DMS114 treated with DMSO at 0.1 percent for 48 hours (cell line): ENCODE measurements around the gene MS4A18.
"Not testable (repeated sequence)": the region's sequence is repeated elsewhere in the genome, so short reads cannot be mapped to it uniquely, and the experiment has no call there.

Source experiments
- DNase-seq: peaks from one replicate; lab custom pipeline; 2025; ENCODE audit not compliant: unreplicated experiment; lab: John Stamatoyannopoulos, UW

Gene MS4A18

DNA sequence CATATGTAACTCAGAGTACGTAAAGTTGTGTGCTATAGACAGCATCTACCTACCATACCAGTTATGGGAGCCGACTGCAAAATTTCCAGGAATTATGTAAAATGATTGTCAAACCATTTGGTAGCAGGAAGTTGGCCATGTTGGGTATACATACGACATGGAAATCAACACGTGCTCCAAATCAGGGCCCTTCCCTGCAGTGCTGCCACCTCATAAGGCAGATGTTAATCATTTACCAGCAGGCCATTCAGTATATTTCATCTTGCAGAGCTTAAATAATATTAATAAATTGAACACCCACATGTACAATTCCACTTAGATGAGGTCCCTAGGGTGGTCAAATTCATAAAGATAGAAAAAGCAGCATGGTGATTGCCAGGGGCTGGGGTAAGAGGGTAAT is 9.8 kb downstream of the MS4A18 start:
- DNase-seq, result no peak

DNA sequence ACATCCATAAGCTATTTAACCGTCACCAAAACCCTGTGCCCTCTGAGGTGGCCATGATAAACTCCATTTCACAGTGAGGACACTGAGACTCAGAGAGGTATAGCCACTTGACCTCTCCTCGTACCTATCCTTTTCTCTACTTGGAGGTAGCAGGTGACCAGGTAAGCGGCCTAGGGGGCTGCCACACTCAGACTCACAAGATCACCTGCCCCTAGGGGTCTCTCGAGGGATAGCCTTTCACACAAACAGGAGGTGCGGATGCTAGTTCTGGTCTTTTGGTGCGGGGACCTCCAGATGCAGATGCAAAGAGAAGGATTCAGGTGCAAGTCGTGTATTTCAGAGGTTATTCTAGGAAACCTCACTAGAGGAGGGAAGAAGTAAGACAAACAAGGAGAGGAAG is 14.6 kb downstream of the MS4A18 start:
- DNase-seq, result no peak

DNA sequence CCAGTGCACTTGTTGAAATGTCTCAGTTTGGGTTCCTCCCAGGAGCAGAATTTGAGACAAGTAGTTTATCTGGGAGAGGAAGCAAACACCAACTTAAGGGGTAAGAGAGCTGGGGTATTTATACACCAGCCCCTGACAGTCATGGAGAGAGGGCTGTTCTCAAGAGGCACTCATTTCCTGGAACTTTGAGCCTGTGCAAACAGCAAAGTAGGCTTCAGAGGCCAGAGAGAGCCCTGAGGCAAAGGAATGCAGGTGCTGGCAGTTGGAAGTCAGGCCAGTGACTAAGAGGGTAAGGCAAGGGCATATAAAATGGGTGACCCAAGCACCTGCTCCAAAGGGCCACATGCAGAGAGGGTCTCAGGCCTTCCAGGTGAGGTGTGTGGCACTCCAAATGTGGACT is 16.1 kb downstream of the MS4A18 start:
- no peak for DNase-seq

DNA sequence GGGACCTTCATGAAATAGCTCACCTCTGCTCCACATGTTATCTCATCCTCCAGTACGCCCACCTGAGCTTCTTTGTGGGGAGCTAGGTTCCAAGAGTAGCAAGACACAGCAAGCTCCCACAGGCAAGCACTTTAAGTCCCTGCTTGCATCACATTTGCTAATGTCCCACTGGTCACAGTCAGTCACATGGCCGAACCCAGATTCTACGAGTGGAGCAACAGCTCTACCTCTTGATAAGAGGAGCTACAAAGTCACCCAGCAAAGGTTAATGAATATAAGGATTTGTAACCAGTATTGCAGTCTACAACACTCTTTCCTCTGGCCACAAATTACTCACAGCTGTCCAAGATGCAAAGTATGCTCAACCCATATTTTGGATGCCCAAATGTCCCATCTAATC is 16.9 kb downstream of the MS4A18 start:
- no peak for DNase-seq

DNA sequence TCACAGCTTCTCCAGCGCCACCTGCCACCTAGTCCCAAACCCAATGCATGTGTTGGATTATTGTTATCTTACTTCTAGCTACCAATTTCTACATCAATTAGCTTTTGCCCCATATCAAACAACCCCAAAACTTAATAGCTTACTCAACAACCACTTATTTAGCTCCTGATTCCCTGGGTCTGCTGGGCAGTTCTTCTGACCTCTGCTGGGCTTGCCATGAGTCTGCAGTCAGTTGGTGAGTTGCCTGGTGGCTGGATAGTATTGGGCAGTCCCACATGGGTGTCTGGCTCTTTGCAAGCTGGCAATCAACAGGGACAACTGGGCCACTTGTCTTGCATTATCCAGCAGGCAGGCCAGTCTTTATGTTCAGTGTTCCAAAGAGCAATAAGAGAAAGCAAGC is 18.5 kb downstream of the MS4A18 start:
- DNase-seq, result no peak

DNA sequence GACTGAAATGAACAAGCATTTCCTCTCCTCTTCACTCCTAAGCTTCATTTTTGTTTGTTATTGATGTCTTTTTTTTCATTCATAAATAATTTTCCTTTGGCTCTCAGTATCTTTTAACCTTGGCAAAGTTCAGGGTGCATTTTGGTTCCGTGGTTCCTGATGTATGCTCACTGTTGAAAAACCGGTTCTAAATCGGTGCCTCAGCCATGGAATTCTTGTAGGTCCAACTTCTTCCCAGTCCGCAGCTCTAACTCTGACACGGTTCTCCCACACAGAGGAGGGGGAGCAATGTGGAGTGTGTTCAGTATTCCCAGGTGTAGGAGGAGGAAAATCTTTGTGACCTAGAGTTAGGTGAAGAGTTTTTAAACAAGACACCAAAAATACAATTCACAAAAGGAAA is 19.6 kb downstream of the MS4A18 start:
- no peak for DNase-seq

DNA sequence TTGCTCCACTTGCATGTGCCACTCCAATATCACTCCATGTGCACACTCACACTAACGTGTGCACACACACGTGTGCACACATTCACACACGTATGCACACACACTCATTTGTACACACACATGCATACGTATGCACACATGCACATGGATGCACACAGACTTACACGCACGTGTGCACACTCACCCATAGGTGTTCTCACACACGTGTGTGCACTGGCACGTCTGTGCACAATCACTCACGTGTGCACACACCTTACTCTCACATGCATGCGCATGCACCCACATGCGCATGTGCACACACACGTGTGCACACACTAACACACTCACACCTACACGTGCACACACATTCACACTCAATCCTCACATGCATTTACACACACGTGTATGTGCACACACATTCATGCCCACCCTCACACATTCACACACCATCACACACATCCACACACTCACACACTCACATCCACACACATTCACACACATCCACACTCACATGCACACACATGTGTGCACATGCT is 22.9 kb downstream of the MS4A18 start:
- no peak for DNase-seq

DNA sequence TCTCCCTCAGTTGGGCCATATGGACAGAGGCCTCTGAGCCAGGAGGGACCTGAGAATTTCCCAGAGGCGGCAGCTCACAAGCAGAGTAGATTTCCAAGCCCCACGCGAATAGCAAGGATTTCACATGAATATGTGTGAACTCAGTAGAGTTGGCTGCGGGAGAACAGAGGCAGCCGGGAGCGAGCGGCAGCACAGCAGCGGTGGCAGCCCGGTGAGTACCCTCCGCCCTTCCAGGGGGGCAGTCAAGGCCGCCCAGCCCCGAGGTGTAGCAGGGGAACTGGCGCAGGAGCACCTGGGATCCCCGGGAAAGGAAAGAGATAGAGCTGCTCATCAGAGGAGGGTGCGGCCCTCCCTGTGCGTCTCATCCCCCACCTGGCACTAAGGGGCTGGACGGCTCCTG is 23.7 kb downstream of the MS4A18 start:
- DNase-seq, result no peak

DNA sequence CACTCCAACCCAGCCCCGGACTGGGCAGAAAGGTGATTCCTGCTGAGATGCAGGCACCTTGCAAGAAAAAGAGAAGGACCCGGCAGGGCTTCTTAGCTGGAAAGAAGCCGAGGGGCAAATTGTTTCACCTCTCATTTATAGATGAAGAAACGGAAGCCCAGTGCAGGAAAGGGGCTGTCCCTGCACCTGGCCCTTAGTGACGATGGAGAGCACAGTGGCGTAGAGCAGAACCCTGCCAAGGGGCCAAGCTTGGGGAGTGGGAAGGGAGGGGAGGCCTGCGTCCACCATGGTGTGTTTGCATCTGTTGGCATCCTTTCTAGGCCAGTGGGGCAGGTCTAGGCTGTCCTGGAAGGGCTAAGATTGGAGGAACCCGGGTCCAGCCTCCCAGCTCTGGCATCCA is 24.3 kb downstream of the MS4A18 start:
- no peak for DNase-seq

DNA sequence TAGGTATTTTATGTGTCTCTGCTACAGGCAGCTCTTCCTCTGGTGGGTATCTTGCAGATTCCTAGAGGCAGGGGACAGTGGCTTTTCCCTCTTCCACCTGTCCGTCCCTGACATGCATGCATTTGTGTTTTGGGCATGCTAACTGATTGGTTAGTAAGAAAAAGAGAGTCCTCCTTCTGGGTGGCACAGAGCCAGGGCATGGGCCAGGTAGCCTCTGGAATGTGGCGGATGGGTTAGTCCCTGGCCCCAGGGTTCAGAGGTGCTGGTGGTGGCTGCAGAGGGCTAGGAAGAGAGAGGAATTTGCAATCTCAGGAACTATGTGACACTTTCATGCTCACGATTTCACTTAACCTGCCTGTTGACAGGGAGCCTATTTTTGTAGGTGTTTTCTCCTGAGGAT is 26.4 kb downstream of the MS4A18 start:
- no peak for DNase-seq

DNA sequence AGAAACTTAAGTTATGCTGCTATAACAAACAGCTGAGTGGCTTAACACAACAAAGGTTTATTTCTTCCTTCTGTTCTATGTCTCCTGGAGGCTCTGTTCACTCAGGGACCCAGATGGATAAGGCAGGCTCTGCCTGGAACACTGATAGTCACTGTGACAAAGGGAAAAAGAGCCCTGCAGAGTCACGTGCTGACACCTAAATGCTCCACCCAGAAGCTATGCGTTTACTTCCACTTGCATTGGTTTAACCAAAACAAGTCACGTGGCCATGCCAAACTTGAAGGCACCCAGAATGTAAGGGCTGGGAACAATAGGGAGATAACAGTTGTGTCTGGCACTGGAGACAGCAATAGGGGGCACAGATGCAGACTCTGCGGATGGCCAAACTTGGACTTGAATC is 28.8 kb downstream of the MS4A18 start:
- DNase-seq, result no peak

DNA sequence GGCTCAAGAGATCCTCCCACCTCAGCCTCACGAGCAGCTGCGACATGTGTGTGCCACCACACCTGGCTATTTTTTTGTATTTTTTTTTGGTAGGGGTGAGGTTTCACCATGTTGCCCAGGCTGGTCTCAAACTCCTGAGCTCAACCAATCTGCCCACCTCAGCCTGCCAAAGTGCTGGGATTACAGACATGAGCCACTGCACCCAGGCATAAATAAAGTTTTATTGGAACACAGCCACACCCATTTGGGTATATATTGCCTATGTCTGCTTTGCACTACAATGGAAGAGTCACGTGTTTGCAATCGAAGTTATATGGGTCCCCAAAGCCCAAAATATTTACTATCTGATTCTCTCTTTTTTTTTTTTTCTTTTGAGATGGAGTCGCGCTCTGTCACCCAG is 30.4 kb downstream of the MS4A18 start:
- DNase-seq, result no peak

DNA sequence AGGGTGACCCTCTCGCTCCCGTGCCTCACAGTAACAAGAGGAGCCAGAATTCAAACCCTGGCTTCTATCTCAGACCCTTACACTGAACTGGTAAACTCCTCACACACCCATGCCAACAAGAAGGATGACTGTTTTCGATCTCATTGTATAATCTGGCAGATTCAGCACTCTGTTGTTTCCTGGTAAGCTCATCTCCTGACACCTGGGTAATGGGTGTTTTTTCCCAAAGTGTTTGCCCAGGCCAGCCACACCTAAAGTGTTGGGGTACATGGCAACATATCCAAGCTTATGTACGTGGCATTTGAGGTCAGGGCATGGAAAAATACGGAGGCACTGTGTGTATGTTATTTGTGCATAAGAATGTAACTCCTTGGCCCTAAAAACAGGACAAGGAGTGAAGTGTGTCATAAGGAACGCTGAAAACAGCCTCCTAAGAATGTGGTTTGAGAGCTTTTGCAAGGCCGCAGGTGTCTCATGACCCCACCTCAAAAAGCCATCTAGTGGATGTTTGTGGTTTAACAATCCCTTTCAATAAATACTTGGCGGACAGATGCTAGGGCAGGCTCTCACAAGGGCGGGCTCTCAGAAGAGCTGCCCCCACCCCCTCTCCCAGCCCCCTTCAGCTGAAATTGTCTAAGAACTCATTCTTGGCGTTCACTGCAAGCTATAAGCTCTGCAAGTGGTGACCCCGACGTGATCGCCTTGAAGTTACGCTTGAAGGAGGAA is 31.9 kb downstream of the MS4A18 start, which contains the start of gene MS4A15:
TSS of gene MS4A15 (plus strand) at position 561 of the 726 bp plus-strand sequence. CDS start 6,867 bp downstream, outside the sequence.
- peak; percentile 18 for DNase-seq

DNA sequence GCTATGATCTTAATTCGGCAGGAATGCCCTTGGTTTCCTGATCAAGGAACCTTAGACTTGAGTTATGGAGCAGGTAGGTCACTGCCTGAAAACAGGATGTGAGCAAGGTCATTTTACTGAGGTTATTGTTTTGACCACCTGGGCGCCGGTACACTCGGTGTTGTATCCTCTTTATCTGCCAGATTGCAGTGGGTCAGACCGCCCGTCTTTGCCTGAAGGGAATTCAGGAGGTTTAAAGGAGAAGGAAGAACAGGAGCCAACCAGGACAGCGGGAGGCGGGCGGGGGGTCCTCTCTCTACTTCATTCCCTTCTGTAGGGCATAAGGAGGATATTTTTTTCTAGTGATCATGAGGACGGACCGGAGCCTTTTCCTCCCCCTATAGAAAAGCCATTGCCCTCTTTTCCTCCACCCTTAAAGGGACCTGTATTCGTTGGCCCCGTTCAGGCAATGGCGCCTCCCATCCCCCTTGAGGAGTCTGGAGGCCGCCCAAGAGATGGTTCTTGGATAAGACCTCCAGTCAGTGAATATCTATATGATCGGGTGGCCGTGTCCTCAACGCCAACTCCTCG is 32.8 kb downstream of the MS4A18 start:
- DNase-seq, result no peak

DNA sequence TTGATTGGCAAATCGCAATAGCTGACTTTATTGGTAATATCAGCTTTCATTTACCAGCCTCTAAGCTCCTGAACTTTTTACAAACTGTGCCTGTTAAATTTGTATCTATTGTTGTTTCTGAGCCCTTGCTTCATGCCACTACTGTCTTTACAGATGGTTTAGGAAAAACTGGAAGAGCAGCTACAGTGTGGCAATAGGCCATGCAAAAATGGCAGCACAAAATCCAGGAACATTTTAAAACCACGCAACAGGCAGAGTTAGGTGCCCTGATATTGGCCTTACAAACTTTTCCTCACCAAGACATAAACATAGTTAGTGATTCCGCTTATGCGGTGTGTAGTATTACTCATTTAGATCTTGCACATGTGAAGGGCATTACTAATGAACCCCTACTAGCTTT is 34.2 kb downstream of the MS4A18 start:
- not testable (repeated sequence) for DNase-seq

DNA sequence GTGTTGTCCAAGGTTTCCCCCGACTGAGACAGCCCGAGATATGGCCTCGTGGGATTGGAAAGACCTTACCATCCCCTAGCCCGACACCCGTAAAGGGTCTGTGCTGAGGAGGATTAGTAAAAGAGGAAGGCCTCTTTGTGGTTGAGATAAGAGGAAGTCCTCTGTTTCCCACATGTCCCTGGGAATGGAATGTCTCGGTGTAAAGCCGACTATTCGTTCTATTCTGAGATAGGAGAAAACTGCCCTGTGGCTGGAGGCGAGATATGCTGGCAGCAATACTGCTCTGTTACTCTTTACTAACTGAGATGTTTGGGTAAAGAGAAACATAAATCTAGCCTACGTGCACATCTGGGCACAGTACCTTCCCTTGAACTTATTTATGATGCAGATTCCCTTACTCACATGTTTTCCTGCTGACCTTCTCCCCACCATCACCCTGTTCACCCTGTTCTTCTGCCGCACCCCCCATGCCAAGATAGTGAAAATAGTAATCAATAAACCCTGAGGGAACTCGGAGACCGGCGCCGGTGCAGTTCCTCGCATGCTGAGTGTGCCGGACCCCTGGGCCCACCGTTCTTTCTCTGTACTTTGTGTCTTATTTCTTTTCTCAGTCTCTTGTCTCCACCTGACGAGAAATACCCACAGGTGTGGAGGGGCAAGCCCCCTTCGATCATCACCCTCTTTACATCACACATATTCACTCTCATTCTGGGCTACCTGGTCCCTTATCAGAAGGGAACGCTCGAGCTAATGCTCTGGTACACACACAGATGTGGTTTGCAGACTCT is 35.1 kb downstream of the MS4A18 start:
- DNase-seq, result not testable (repeated sequence)

DNA sequence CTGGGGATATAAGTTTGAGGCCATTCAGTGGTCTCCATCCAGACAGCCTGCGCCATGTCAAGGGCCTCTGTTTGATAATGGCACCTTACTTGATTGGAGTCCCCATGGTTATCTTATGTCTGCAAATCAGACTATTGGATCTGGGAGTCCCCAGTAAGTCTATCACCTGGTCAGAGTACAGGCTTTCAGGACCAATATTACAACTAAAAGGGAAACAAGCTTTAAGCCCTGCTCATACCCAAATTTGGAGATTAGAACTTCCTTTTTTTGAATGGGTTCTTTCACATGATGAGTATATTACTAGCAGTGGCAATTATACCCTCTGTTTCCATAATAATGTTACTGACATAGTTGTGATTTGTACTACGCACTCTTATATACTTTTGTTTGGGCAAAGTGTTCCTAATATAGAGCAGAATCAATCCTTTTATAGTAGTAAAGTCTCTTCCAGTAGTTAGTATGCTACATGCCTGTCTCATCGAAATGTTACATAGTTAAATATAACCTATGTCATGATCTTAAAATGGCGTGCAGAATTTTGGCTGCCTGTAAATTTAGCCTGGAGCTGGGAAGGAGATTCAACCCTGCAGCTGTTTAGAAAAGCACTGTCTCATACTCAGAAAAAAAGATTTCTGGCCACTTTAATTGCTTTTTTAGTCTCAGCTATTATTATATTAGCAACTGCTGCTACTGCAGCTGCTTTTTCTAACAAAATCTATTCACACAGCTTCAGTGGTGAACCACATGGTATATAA is 37.1 kb downstream of the MS4A18 start:
- no peak for DNase-seq

DNA sequence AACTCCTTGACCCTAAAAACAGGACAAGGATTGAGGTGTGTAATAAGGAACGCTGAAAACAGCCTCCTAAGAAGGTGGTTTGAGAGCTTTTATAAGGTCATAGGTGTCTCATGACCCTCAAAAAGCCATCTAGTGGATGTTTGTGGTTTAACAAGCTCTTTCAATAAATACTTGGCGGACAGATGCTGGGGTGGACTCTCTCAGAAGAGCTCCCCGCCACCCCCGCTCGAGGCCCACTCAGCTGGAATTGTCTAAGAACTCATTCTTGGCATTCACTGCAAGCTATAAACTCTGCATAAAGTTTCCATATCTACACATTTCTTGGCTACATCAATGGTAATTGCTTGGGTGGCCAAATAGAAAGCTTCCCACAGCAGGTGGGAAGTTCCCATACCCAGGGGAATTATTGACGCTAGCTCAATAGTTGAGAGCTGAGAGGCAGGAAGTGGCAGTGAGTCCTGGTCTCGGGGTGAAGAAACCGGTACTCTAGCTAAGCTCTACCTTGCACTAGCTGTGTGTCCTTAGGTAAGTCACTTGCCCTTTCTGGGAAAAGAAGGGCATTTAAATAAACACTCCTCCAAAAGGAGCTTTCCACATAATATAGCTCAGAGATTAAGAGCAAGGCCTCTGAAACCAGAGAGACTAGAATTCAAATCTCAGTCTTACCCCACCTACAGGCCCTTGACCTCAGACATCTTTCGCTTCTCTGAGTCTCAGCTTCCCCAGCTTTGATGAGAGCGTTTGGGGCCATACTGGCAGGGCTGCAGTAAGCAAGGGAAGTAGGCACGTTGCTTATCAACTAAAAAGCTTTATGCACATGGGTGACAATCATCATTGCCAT is 38.6 kb downstream of the MS4A18 start:
- no peak for DNase-seq

DNA sequence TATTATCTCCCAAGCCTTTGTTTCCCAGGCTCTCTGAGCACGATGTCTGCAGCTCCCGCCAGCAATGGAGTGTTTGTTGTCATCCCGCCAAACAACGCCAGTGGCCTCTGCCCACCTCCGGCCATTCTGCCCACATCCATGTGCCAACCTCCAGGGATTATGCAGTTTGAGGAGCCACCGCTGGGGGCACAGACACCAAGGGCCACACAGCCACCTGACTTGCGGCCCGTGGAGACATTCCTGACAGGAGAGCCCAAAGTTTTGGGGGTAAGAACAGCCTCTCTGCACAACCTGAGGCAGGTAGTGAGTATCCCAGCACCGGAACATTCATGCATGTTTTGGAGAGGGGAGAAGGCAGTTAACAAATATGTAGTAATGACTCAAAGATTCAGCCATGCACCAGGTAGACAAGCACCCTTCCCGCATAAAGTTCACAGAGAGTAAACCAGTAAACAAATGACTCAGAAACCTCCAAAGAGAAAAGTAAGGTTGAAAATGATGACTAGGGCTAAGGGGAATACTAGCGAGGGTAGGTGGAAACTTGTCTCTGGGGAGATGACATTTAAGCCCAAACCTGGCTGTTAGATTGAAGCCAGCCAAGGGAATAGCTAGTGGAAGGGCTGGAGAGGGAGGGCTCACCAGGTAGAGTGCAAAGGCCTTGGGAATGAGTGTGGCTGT is 39.3 kb downstream of the MS4A18 start:
- DNase-seq, result no peak

DNA sequence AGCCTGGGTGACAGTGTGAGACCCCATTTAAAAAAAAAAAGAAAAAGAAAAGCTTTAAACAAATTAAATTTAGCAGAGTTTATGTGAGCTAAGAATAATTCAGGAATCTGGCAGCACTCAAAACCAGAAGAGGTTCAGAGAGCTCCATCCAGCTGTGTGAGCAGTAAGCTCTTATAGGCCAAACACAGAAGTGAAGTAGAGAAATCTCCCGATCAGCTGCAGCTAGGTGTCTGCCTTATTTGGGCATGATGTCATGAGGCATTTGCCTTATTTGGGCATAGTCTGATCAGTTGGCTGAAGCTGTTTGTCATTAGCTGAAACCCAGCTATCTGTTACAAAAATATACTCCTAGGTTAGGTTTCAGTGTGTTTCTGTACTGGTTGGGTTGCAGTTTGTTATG is 40.4 kb downstream of the MS4A18 start:
- DNase-seq, result no peak
